Cerebellar nuclear complex (tissue), 1 donor: Measurements from ENCODE around the gene KIF11.

Source experiments
- DNase-seq, 2 experiments: peaks; one replicate each; lab custom pipeline; 2025; lab: John Stamatoyannopoulos, UW

KIF11 gene

GRCh38 chr10:92688573-92688926 is 95.6 kb downstream of the KIF11 start:
- no peak for DNase-seq

GRCh38 chr10:92688927-92689662 is 96.2 kb downstream of the KIF11 start:
- DNase-seq = no peak

- DNase-seq = no peak
These were observed 96.8 kb downstream of the KIF11 start, which contains the start of gene HHEX for GRCh38 chr10:92689663-92690210. Gene HHEX, plus strand, starts transcription at chr10:92689955. Its CDS starts 32 bp downstream, at chr10:92689987.

GRCh38 chr10:92690211-92690914 is 97.4 kb downstream of the KIF11 start:
- DNase-seq = no peak

- DNase-seq = no peak
These were observed 98.1 kb downstream of the KIF11 start for GRCh38 chr10:92690915-92691590.

- no peak for DNase-seq
These were observed 98.7 kb downstream of the KIF11 start for GRCh38 chr10:92691591-92692079.

GRCh38 chr10:92692080-92692671 is 99.2 kb downstream of the KIF11 start:
- DNase-seq = no peak

GRCh38 chr10:92692697-92693533 is 100.0 kb downstream of the KIF11 start:
- no peak for DNase-seq

- DNase-seq = no peak
These were observed 100.6 kb downstream of the KIF11 start for GRCh38 chr10:92693534-92693893.

GRCh38 chr10:92695679-92696605 is 103.0 kb downstream of the KIF11 start:
- DNase-seq = no peak

GRCh38 chr10:92696606-92697383 is 103.9 kb downstream of the KIF11 start:
- DNase-seq = no peak

GRCh38 chr10:92697663-92698511 is 105.0 kb downstream of the KIF11 start:
- DNase-seq = no peak

- DNase-seq = no peak
These were observed 106.2 kb downstream of the KIF11 start for GRCh38 chr10:92699193-92699517.

GRCh38 chr10:92699518-92700381 is 106.8 kb downstream of the KIF11 start:
- no peak for DNase-seq

GRCh38 chr10:92702301-92702916 is 109.5 kb downstream of the KIF11 start:
- no peak for DNase-seq
